Esophagus squamous epithelium (tissue), 5 donors: ENCODE data around the gene BTN3A1. TPM values are rescaled to one million over a fixed set of nuclear protein-coding genes. Genes with fewer than 3 reads are reported as not detected.

Experiments used
- DNase-seq: peaks from one replicate; lab custom pipeline; 2025; lab: John Stamatoyannopoulos, UW
- H3K27ac ChIP-seq, 4 donors: fragments of 200-600 bp; sonication (generic); one replicate each; pipeline ENCODE4 v1.5.1; 2016 to 2019; ENCODE audit warnings: mild to moderate bottlenecking in 1 of 4
- H3K27me3 ChIP-seq, 4 donors: fragments of 200-600 bp; sonication (generic); 1 replicate in 3 of 4; 2 replicates in 1 of 4; pipeline versions ENCODE4 v1.5.1 to v1.6.0; 2017 to 2021; ENCODE audit warnings: antibody characterized with exemption in 1 of 4
- H3K36me3 ChIP-seq, 3 donors: fragments of 200-600 bp; sonication (generic); one replicate each; pipeline ENCODE4 v1.5.1; 2016 to 2019
- H3K4me1 ChIP-seq, 3 donors: fragments of 200-600 bp; sonication (generic); one replicate each; pipeline ENCODE4 v1.5.1; 2017 to 2019
- H3K4me3 ChIP-seq, 4 donors: fragments of 200-600 bp; sonication (generic); 1 replicate in 3 of 4; 2 replicates in 1 of 4; pipeline ENCODE4 v1.5.1; 2016 to 2019; ENCODE audit warnings: mild to moderate bottlenecking in 2 of 4, moderate library complexity in 1 of 4
- H3K9me3 ChIP-seq, 3 donors: fragments of 200-600 bp; sonication (generic); one replicate each; pipeline ENCODE4 v1.5.1; 2016 to 2019
- CTCF ChIP-seq, 6 experiments: fragments of 450-650 bp in 4 of 6; fragments of 200-600 bp in 2 of 6; sonication (generic) in 2 of 6; IDR thresholded peaks; one replicate each; pipeline ENCODE4 v1.5.1; 2016 to 2019; ENCODE audit warnings: antibody characterized with exemption in 6 of 6, mild to moderate bottlenecking in 4 of 6, moderate library complexity in 4 of 6
- POLR2A ChIP-seq, 4 donors: fragments of 450-650 bp; IDR thresholded peaks; one replicate each; pipeline ENCODE4 v1.6.1; 2017; ENCODE audit warnings: antibody characterized with exemption in 4 of 4, mild to moderate bottlenecking in 4 of 4, moderate library complexity in 3 of 4
- WGBS, 2 donors: methylation state at CpG; one replicate each; pipeline ENCODE4 v1.1.5; 2018; 5-methylcytosine and 5-hydroxymethylcytosine counted together
- intact Hi-C: fragments of 100-400 bp; cut with DNase I; formaldehyde crosslinking; loops from one replicate; pipeline ENCODE4 v1.15.0; 2022
- total RNA-seq, 4 donors: library from RNA; depleted of rRNA; stranded (reverse); fragments of >200 nt; gene quantifications; one replicate each; pipeline ENCODE4 v1.1.0, GENCODE V29; 2016
- donor health status: DM: yes; HTN: yes; CAD: no.

BTN3A1 gene
- total RNA-seq, 4 donors from 2014 or later, result 4.2 to 14.4 (median 8.0) TPM

- WGBS, 2 donors, result 84 to 96% methylated on average over 3 of the region's 3 CpGs
- intact Hi-C loops, result no loop called here
- no peak for DNase-seq
- Histone ChIP-seq H3K27ac (no peak overlapping the region), H3K27me3 (no peaks in the 10 kb centered on the region), H3K36me3 (peaks cover 5 to 74% (median 13%) of the 10 kb centered on the region in 3 donors), H3K4me1 (peaks cover 0 to 2% (median 0%) of the 10 kb centered on the region in 3 donors), H3K4me3 (no peak overlapping the region), H3K9me3 (no peaks in the 10 kb centered on the region)
- no peak for TF ChIP-seq CTCF (IDR thresholded peaks at IDR 0.05)
- no peak for TF ChIP-seq POLR2A (IDR thresholded peaks at IDR 0.05)
Observed at GRCh38 chr6:26411751-26412150, 9.7 kb downstream of the BTN3A1 start.

DNA sequence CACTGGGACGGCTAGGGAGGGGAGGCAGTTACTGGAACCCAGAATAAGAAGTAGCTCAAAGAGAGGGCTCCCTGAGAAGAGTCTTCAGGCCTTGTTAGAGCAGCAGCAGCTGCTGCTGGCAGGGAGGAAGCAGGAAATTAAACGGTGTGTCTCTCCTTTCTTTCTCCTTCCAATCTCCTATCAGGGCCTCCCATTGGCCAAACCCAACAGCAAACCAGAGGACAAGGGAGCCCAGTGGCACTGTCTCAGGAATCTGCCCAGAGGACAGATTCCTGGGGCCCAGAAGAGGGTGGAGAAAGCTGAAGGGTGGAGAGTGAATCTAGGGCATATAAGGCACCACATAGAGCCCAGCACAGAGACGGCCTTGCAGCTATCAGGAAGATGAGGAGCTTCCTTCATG is 10.2 kb downstream of the BTN3A1 start:
- peaks cover 5 to 69% (median 10%) of the 10 kb centered on the region in 3 donors for H3K36me3 ChIP-seq
- H3K4me3 ChIP-seq, result no peak overlapping the region
- no peaks in the 10 kb centered on the region for H3K27me3 ChIP-seq
- intact Hi-C loops, result no loop called here
- 70 to 81% methylated on average over 3 of the region's 3 CpGs for WGBS, 2 donors
- TF ChIP-seq CTCF (IDR thresholded peaks at IDR 0.05), result no peak
- TF ChIP-seq POLR2A (IDR thresholded peaks at IDR 0.05), result no peak
- H3K4me1 ChIP-seq, result no peaks in the 10 kb centered on the region
- no peak overlapping the region for H3K27ac ChIP-seq
- H3K9me3 ChIP-seq, result no peaks in the 10 kb centered on the region
- DNase-seq, result no peak

DNA sequence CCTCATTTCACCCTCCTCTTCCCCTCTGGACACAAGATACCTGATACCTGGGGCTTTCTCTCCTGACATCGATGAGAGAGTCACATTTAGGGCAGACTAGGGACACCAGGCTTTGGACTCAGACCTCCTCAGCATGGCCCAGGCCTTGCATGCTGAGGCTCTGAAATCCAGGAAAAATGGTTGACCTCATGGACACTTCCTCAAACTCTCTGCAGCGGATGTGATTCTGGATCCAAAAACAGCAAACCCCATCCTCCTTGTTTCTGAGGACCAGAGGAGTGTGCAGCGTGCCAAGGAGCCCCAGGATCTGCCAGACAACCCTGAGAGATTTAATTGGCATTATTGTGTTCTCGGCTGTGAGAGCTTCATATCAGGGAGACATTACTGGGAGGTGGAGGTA is 10.9 kb downstream of the BTN3A1 start:
- intact Hi-C loops, result no loop called here
- 80 to 91% methylated on average over 4 of the region's 4 CpGs for WGBS, 2 donors
- peaks cover 0 to 62% (median 8%) of the 10 kb centered on the region in 3 donors for H3K36me3 ChIP-seq

DNA sequence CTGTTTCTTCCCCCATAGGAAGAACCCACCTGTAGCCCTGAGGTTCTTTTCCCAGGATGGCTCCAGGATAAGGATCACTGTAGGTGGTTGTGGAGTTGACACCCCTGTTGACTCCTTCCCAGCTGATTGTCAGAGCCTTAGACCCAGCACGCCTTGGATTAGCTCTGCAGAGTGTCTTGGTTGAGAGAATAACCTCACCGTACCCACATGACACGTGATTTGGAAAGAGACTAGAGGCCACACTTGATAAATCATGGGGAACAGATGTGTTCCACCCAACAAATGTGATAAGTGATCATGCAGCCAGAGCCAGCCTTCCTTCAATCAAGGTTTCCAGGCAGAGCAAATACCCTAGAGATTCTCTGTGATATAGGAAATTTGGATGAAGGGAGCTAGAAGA is 12.2 kb downstream of the BTN3A1 start:
- Histone ChIP-seq H3K4me3 (no peak overlapping the region), H3K27ac (no peak overlapping the region), H3K4me1 (no peaks in the 10 kb centered on the region), H3K9me3 (no peaks in the 10 kb centered on the region), H3K27me3 (no peaks in the 10 kb centered on the region), H3K36me3 (peaks cover 0 to 49% (median 8%) of the 10 kb centered on the region in 3 donors)
- WGBS, 2 donors, result 83 to 88% methylated on average over 2 to 3 of the region's 3 CpGs
- no peak for TF ChIP-seq POLR2A (IDR thresholded peaks at IDR 0.05)
- TF ChIP-seq CTCF (IDR thresholded peaks at IDR 0.05), result no peak
- DNase-seq, result no peak
- intact Hi-C loops, result no loop called here

More for the DNA sequence above, 10.9 kb downstream of the BTN3A1 start:
- no peak for DNase-seq
- no peak for TF ChIP-seq CTCF (IDR thresholded peaks at IDR 0.05)
- TF ChIP-seq POLR2A (IDR thresholded peaks at IDR 0.05), result no peak
- no peaks in the 10 kb centered on the region for H3K9me3 ChIP-seq
- no peak overlapping the region for H3K27ac ChIP-seq
- no peaks in the 10 kb centered on the region for H3K27me3 ChIP-seq
- no peaks in the 10 kb centered on the region for H3K4me1 ChIP-seq
- no peak overlapping the region for H3K4me3 ChIP-seq

GRCh38 chr6:26415036-26415614 is 13.1 kb downstream of the BTN3A1 start:
- no peak overlapping the region for H3K27ac ChIP-seq
- H3K36me3 ChIP-seq, result peaks cover 0 to 40% (median 2%) of the 10 kb centered on the region in 3 donors
- no peak for DNase-seq
- H3K27me3 ChIP-seq, result no peaks in the 10 kb centered on the region
- peaks cover 0 to under 1% (median 0%) of the 10 kb centered on the region in 3 donors for H3K4me1 ChIP-seq
- no peak overlapping the region for H3K4me3 ChIP-seq
- WGBS, 2 donors, result 71 to 78% methylated on average over 1 of the region's 1 CpG
- intact Hi-C loops, result no loop called here
- no peaks in the 10 kb centered on the region for H3K9me3 ChIP-seq
- TF ChIP-seq CTCF (IDR thresholded peaks at IDR 0.05) (no peak), POLR2A (IDR thresholded peaks at IDR 0.05) (no peak)
